Calu3 (cell line): ENCODE data around the gene CASP10. TPM values are rescaled to one million over a fixed set of nuclear protein-coding genes. Genes with fewer than 3 reads are reported as not detected.

ENCODE experiments used
- BruUV-seq: library from RNA; stranded (reverse); fragments of 400-500 nt; replicated peaks from 2 replicates; lab custom pipeline; 2021; lab: Mats Ljungman, UMichigan
- CTCF ChIA-PET: fragments of 300-600 bp; sonication (Branson Sonifier 250); formaldehyde crosslinking; loops from one replicate; lab custom pipeline; 2022; ENCODE audit warnings: antibody characterized with exemption; lab: Charles Lee
- DNase-seq: peaks from one replicate; pipeline ENCODE4 v3.0.0; 2022
- H3K27ac Mint-ChIP-seq: one replicate; pipeline ENCODE4 v1.8.0; 2022; ENCODE audit warnings: mixed read lengths; ENCODE audit not compliant: unreplicated experiment
- H3K27me3 Mint-ChIP-seq: one replicate; pipeline ENCODE4 v1.8.0; 2022; ENCODE audit warnings: mixed read lengths; ENCODE audit not compliant: unreplicated experiment
- H3K36me3 Mint-ChIP-seq: one replicate; pipeline ENCODE4 v1.8.0; 2022; ENCODE audit warnings: mild to moderate bottlenecking, moderate library complexity, mixed read lengths; ENCODE audit not compliant: insufficient read depth, unreplicated experiment
- H3K4me1 Mint-ChIP-seq: one replicate; pipeline ENCODE4 v1.8.0; 2022; ENCODE audit warnings: mild to moderate bottlenecking, low read depth, mixed read lengths; ENCODE audit not compliant: unreplicated experiment
- H3K4me3 Mint-ChIP-seq: one replicate; pipeline ENCODE4 v1.8.0; 2022; ENCODE audit warnings: mild to moderate bottlenecking, low read depth, moderate library complexity, mixed read lengths; ENCODE audit not compliant: unreplicated experiment
- H3K9me3 Mint-ChIP-seq: one replicate; pipeline ENCODE4 v1.8.0; 2022; ENCODE audit warnings: low read depth, mixed read lengths; ENCODE audit not compliant: unreplicated experiment
- intact Hi-C: fragments of 100-400 bp; cut with micrococcal nuclease; formaldehyde crosslinking; loops from one replicate; pipeline ENCODE4 v1.10.0; 2022; ENCODE audit not compliant: unreplicated experiment
- total RNA-seq: library from RNA; stranded (reverse); gene quantifications from 2 replicates; pipeline ENCODE4 v1.2.3, GENCODE V29; 2022
- TF ChIP-seq, protein P1 (sequence below): fragments of 200-600 bp; IDR thresholded peaks from one replicate; pipeline ENCODE4 v1.8.0; 2022; ENCODE audit warnings: antibody characterized with exemption; ENCODE audit not compliant: unreplicated experiment

CASP10 gene
- total RNA-seq, 1 experiment from 2014 or later = 21.4 TPM

- TF ChIP-seq, protein P1, sequence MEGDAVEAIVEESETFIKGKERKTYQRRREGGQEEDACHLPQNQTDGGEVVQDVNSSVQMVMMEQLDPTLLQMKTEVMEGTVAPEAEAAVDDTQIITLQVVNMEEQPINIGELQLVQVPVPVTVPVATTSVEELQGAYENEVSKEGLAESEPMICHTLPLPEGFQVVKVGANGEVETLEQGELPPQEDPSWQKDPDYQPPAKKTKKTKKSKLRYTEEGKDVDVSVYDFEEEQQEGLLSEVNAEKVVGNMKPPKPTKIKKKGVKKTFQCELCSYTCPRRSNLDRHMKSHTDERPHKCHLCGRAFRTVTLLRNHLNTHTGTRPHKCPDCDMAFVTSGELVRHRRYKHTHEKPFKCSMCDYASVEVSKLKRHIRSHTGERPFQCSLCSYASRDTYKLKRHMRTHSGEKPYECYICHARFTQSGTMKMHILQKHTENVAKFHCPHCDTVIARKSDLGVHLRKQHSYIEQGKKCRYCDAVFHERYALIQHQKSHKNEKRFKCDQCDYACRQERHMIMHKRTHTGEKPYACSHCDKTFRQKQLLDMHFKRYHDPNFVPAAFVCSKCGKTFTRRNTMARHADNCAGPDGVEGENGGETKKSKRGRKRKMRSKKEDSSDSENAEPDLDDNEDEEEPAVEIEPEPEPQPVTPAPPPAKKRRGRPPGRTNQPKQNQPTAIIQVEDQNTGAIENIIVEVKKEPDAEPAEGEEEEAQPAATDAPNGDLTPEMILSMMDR = no peak
- no TSS peak for BruUV-seq
- Mint-ChIP-seq H3K9me3 (no peaks in the 10 kb centered on the region), H3K4me1 (no peaks in the 10 kb centered on the region), H3K27me3 (no peaks in the 10 kb centered on the region), H3K36me3 (peaks cover 10% of the 10 kb centered on the region), H3K27ac (no peak overlapping the region), H3K4me3 (no peak overlapping the region)
- intact Hi-C loops = no loop called here
- no peak for DNase-seq
- CTCF ChIA-PET = no interaction called here
Observed at GRCh38 chr2:201200345-201200744, 17.4 kb downstream of the CASP10 start.

DNA sequence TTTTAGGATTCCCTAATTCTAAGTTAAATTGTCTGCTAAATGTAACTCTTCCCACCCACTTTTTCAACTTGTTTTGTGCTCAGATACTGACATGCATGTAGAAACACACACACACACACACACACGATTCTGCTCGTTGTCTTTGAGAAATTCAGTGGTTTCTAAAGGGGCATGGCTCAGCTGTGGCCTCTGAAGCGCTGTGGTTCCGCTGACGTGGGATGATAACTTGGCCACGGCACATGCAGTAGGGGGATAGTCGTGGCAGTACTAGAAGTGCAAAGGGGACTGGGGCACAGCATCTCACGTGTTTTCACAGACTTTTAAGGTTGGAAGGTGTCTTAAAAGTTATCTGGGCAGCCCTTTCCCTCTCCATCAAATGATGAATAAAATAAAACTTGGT is 18.4 kb downstream of the CASP10 start:
- CTCF ChIA-PET = interaction anchor here (0.7 kb wide), 1 partner anchor 142 kb away, joined by 3 read pairs; no protein-coding TSS in a partner anchor
- H3K4me1 Mint-ChIP-seq = no peaks in the 10 kb centered on the region

DNA sequence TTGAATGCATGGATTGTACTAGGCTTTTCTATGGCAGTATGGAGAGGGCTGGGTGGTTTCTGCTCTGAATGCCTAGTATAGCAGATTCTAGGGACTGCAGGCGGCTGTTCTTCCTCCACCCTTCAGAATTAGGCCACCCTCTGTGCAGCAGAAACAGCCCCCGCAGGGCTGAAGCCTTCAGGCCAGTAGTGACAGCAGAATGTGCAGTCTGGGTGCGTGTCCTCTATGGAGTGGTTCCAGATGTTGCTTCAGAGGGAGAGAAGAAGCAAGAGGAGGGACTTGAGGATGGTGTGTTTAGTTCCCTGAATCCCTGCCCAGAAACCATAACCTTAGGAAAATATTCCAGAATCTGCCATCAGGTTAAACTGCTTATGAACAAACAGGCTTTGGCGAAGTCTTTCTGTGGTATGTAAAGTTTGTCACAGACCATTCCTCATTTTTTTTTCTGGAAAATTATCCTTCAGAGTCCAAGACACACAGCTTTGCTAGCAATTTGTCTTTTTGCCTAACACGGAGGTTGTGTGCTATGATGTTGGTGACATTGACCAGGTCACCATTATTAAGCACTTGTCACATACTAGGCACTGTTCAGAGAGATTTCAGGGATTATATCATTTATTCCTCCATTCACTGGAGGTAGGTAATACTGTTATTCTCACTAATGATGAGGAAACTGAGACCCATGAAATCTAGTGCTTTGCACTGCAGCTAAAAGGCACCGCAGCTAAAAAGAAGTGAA is 21.1 kb downstream of the CASP10 start:
- TF ChIP-seq, protein P1 = no peak
- DNase-seq = no peak
- no peak overlapping the region for H3K4me3 Mint-ChIP-seq
- CTCF ChIA-PET = interaction anchor here (1.2 kb wide), 1 partner anchor 21 kb away, joined by 3 read pairs; the partner anchor contains the start of gene CASP10
- H3K9me3 Mint-ChIP-seq = no peaks in the 10 kb centered on the region
- no peak overlapping the region for H3K27ac Mint-ChIP-seq
- BruUV-seq = no TSS peak
- H3K36me3 Mint-ChIP-seq = no peaks in the 10 kb centered on the region
- no peaks in the 10 kb centered on the region for H3K4me1 Mint-ChIP-seq
- intact Hi-C loops = no loop called here
- H3K27me3 Mint-ChIP-seq = no peaks in the 10 kb centered on the region

More for the DNA sequence above, 18.4 kb downstream of the CASP10 start:
- no peak for DNase-seq
- Mint-ChIP-seq H3K27ac (no peak overlapping the region), H3K4me3 (no peak overlapping the region), H3K27me3 (no peaks in the 10 kb centered on the region), H3K9me3 (no peaks in the 10 kb centered on the region), H3K36me3 (peaks cover 4% of the 10 kb centered on the region)
- TF ChIP-seq, protein P1 = no peak
- no TSS peak for BruUV-seq
- intact Hi-C loops = no loop called here

DNA sequence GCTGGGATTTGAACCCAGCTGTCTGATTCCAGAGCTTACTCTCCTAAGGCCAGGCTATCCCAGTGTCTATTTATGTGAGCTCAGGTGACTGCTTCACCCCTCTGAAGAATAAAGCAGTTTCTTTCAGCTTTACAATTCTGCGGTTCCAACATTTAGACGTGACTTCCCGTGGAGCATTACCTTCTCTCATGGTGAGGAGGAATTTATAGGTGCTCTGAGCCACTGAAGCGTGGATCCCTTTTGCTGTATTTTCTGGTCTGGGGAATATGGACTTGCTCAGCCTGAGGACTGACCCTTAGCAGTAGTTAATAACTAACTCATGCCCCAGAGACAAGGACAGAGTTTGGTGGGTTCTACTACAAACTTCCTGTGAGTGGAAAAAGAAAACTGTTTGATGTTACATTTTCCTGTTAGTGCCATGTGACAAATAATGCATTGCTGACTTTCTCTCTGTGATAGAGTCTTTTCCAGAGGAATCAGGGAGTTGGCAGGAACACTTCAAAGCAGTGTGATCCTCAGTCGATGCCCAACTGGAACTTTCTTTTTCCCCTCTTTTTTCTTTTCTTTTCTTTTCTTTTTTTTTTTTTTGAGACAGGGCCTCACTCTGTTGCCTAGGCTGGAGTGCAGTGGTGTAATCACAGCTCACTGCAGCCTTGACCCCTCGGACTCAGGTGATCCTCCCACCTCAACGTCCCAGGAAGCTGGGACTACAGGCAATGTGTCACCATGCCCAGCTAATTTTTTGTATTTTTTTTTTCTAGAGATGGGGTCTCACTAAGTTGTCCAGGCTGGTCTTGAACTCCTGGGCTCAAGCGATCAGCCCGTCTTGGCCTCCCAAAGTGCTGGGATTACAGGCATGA is 21.9 kb downstream of the CASP10 start:
- intact Hi-C loops = no loop called here
- Mint-ChIP-seq H3K4me3 (no peak overlapping the region), H3K9me3 (no peaks in the 10 kb centered on the region), H3K27me3 (no peaks in the 10 kb centered on the region), H3K27ac (no peak overlapping the region), H3K36me3 (no peaks in the 10 kb centered on the region), H3K4me1 (no peaks in the 10 kb centered on the region)
- CTCF ChIA-PET = interaction anchor here (1.2 kb wide), 1 partner anchor 22 kb away, joined by 3 read pairs; the partner anchor contains the start of gene CASP10
- no peak for DNase-seq
- BruUV-seq = no TSS peak
- TF ChIP-seq, protein P1 = no peak
